Activated CD8-positive, alpha-beta memory T cell treated with anti-CD3 and anti-CD28 coated beads for 4 hours (primary cell): ENCODE measurements around the gene GABBR2.

Source experiments
- DNase-seq, 2 donors: peaks; one replicate each; pipeline ENCODE4 v3.0.0-alpha.2; 2020; ENCODE audit warnings: low read depth in 2 of 2

Gene GABBR2

GRCh38 chr9:98570055-98570454 is 138.7 kb downstream of the GABBR2 start:
- no peak for DNase-seq

- no peak for DNase-seq
These were observed 139.2 kb downstream of the GABBR2 start for GRCh38 chr9:98569491-98569890.

- no peak for DNase-seq
These were observed 139.7 kb downstream of the GABBR2 start for GRCh38 chr9:98568909-98569469.

- DNase-seq = no peak
These were observed 140.4 kb downstream of the GABBR2 start for GRCh38 chr9:98568234-98568908.

GRCh38 chr9:98567540-98568233 is 141.0 kb downstream of the GABBR2 start:
- no peak for DNase-seq

- no peak for DNase-seq
These were observed 143.3 kb downstream of the GABBR2 start for GRCh38 chr9:98565152-98566135.

GRCh38 chr9:98564714-98565113 is 144.0 kb downstream of the GABBR2 start:
- DNase-seq = no peak

GRCh38 chr9:98563988-98564387 is 144.7 kb downstream of the GABBR2 start:
- no peak for DNase-seq

- DNase-seq = no peak
These were observed 145.4 kb downstream of the GABBR2 start for GRCh38 chr9:98563212-98563907.

- no peak for DNase-seq
These were observed 149.2 kb downstream of the GABBR2 start for GRCh38 chr9:98559561-98559960.

- DNase-seq = no peak
These were observed 150.2 kb downstream of the GABBR2 start for GRCh38 chr9:98558575-98558974.

- no peak for DNase-seq
These were observed 152.2 kb downstream of the GABBR2 start for GRCh38 chr9:98556511-98556910.

- DNase-seq = no peak
These were observed 152.9 kb downstream of the GABBR2 start for GRCh38 chr9:98555651-98556465.

- DNase-seq = no peak
These were observed 154.0 kb downstream of the GABBR2 start for GRCh38 chr9:98554752-98555151.

GRCh38 chr9:98552331-98552730 is 156.4 kb downstream of the GABBR2 start:
- no peak for DNase-seq

GRCh38 chr9:98551511-98552286 is 157.0 kb downstream of the GABBR2 start:
- no peak for DNase-seq

GRCh38 chr9:98550206-98550820 is 158.4 kb downstream of the GABBR2 start:
- DNase-seq = no peak

- DNase-seq = no peak
These were observed 159.3 kb downstream of the GABBR2 start for GRCh38 chr9:98549401-98549800.

- no peak for DNase-seq
These were observed 161.1 kb downstream of the GABBR2 start for GRCh38 chr9:98547606-98548005.
